BJ (cell line): Measurements from ENCODE around the gene TBCC. TPM values are rescaled to one million over a fixed set of nuclear protein-coding genes. Genes with fewer than 3 reads are reported as not detected.

Experiments used
- CTCF ChIA-PET: fragments of 350-600 bp; formaldehyde crosslinking; extraction: SDS; loops from one replicate; lab custom pipeline; 2021; ENCODE audit warnings: antibody characterized with exemption, inconsistent platforms; lab: Yijun Ruan, JAX
- POLR2A ChIA-PET: fragments of 300-600 bp; sonication (Branson Sonifier 250); formaldehyde crosslinking; extraction: SDS; loops from one replicate; lab custom pipeline; 2021; ENCODE audit warnings: antibody characterized with exemption; lab: Charles Lee
- DNase-seq: peaks from one replicate; pipeline ENCODE4 v3.0.0-alpha.2; 2011; ENCODE audit warnings: low read depth
- H3K27me3 ChIP-seq: 2 replicates; pipeline ENCODE4 v1.6.0; 2011; ENCODE audit warnings: low read length; ENCODE audit not compliant: control insufficient read depth, insufficient read depth
- H3K36me3 ChIP-seq: 2 replicates; pipeline ENCODE4 v1.5.1; 2011; ENCODE audit warnings: low read length; ENCODE audit not compliant: control insufficient read depth, insufficient read depth
- H3K4me3 ChIP-seq: 2 replicates; pipeline ENCODE4 v1.5.1; 2011; ENCODE audit warnings: low read depth, mild to moderate bottlenecking, control low read depth, low read length
- polyA plus RNA-seq: library from polyadenylated mRNA; depleted of rRNA; stranded (reverse); fragments of >200 nt; gene quantifications from 2 replicates; pipeline ENCODE4 v1.2.3, GENCODE V29; 2011
- TF ChIP-seq, protein P1 (sequence below): IDR thresholded peaks from 2 replicates; pipeline ENCODE4 v1.5.1; 2011; ENCODE audit warnings: low read depth, mild to moderate bottlenecking, control low read depth, inconsistent platforms, low read length, moderate library complexity; ENCODE audit not compliant: insufficient read depth

The TBCC gene
- polyA plus RNA-seq, 1 experiment: 23.8 TPM

DNA sequence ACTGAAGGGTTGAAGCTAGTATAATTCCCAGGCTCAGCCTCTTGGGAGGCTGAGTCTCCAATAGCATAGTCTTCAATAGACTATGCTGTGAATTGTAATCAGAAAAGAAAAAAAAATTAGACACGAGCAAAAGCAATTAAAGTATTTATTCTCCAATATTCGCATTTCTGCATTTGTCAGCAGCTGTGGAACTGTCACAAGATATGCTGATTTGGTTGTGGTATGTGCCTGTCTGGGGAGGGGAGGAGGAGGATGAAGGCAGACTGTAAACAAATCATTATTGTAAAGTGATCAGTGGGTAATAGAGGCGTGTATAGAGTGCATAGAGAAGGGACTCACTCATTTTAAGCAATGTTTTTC lies 25.8 kb upstream of the TBCC start:
- TF ChIP-seq, protein P1, sequence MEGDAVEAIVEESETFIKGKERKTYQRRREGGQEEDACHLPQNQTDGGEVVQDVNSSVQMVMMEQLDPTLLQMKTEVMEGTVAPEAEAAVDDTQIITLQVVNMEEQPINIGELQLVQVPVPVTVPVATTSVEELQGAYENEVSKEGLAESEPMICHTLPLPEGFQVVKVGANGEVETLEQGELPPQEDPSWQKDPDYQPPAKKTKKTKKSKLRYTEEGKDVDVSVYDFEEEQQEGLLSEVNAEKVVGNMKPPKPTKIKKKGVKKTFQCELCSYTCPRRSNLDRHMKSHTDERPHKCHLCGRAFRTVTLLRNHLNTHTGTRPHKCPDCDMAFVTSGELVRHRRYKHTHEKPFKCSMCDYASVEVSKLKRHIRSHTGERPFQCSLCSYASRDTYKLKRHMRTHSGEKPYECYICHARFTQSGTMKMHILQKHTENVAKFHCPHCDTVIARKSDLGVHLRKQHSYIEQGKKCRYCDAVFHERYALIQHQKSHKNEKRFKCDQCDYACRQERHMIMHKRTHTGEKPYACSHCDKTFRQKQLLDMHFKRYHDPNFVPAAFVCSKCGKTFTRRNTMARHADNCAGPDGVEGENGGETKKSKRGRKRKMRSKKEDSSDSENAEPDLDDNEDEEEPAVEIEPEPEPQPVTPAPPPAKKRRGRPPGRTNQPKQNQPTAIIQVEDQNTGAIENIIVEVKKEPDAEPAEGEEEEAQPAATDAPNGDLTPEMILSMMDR: no peak

DNA sequence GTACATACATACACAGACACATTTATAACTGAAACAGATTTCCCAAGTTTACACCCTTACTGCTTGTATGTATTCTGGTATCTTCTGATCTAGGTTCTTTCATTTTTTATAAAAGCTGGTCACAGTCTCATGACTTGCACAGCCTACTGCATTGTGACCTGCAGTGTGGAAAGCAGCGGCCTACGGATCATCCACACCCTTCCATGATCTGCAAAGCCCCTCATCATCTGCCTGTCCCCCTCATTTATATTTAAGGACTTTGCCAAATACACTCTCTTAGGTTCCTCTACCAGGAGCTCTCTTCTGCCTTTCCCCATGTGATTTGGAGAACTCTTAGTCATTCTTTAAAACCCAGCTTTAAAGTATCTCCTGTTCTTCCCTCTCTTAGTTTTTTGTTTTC lies 23.9 kb upstream of the TBCC start:
- no peak for DNase-seq
- H3K27me3 ChIP-seq: no peaks in the 10 kb centered on the region
- ChIA-PET CTCF (interaction anchor here (0.6 to 1.3 kb wide), 4 partner anchors 9 to 108 kb away, joined by 4 to 5 read pairs (median 4); no protein-coding TSS in a partner anchor), POLR2A (interaction anchor here (0.6 kb wide), 1 partner anchor 12 kb away, joined by 18 read pairs; no protein-coding TSS in a partner anchor)
- H3K4me3 ChIP-seq: no peak overlapping the region
- TF ChIP-seq, protein P1: no peak
- no peaks in the 10 kb centered on the region for H3K36me3 ChIP-seq

More for the DNA sequence above, 25.8 kb upstream of the TBCC start:
- no peak for DNase-seq
- POLR2A ChIA-PET: no interaction called here
- Histone ChIP-seq H3K27me3 (no peaks in the 10 kb centered on the region), H3K36me3 (no peaks in the 10 kb centered on the region), H3K4me3 (no peak overlapping the region)
- CTCF ChIA-PET: no interaction called here

DNA sequence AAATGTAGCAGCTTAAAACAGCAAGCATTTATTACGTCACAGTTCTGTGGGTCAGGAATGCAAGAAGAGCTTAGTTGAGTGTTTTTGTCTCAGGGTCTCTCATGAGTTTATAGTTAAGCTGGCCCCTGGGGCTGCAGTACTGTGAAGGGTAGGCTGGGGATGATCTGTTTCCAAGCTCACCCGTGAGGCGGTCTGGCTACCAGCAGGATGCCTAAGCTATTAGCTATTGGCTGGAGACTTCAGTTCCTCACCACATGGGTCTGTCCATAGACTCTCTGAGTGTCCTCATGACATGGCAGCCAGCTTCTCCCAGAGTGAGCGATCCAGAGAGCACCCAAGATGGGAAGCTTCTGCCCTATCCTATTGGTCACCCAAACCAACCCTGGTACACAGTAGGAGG lies 23.1 kb upstream of the TBCC start:
- CTCF ChIA-PET: interaction anchor here (1.3 kb wide), 1 partner anchor 8 kb away, joined by 4 read pairs; no protein-coding TSS in a partner anchor
- POLR2A ChIA-PET: no interaction called here
- H3K36me3 ChIP-seq: no peaks in the 10 kb centered on the region
- H3K27me3 ChIP-seq: no peaks in the 10 kb centered on the region
- DNase-seq: no peak
- H3K4me3 ChIP-seq: no peak overlapping the region
- TF ChIP-seq, protein P1: no peak

DNA sequence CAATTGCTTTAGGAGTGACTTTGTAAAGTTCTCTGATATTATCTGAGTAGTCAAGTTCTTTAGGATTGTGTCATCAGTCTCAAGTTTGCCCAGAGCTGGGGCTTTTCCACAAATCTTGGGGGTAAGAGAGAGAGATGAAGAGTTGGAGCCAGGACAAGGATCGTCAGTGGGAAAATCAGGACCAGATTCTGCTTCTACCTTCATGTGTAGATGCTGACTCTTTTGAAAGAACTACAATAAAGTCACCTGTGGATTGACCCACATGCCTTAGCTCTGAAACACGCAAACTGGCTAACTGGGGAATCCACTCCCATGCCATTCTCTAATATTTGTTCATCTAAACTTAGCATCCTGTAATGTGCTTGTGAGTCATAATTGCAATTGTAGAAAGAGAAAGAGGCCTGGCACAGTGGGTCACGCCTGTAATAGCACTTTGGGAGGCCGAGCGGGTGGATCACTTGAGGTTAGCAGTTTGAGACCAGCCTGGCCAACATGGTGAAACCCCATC lies 20.3 kb upstream of the TBCC start:
- Histone ChIP-seq H3K36me3 (no peaks in the 10 kb centered on the region), H3K27me3 (no peaks in the 10 kb centered on the region), H3K4me3 (no peak overlapping the region)
- peak; percentile 41 for DNase-seq
- ChIA-PET CTCF (interaction anchor here (1.5 kb wide), 1 partner anchor 9 kb away, joined by 5 read pairs; no protein-coding TSS in a partner anchor), POLR2A (interaction anchor here (0.5 kb wide), 1 partner anchor 35 kb away, joined by 22 read pairs; no protein-coding TSS in a partner anchor)
- TF ChIP-seq, protein P1: no peak

DNA sequence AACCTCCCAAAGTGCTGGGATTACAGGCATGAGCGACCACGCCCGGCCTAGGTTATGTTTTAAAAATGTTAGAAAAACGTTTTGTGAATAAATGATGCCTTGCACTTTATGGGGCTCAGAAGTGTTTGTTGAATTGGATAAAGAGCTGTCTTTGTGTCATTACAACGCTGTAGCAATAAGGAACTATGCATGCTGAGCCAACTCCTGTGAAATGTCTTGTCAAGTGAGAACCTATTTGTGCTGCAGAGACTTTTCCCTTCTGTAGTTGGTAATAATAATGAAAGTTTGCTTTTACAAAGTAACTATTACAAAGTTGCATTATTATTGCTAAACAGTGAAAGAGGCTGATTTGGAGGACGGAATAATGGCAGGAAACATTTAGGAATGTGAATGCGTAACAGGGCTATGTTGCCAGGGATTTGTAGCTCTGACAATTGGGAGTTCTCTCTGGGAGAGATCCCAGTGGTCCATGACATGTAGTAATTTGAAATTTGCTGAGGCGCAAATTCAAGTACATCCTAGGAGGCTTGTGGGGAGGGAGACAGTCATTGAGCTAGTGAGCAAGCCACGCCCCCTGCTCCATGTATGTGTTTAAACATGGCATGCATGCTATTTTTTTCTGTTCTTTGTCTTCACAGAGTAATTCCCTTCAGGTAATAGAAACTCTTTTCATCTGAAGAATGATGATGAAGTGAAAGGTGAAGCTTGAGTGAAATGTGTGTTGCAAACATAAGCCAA lies 19.2 kb upstream of the TBCC start:
- TF ChIP-seq, protein P1: no peak
- POLR2A ChIA-PET: no interaction called here
- H3K36me3 ChIP-seq: no peaks in the 10 kb centered on the region
- CTCF ChIA-PET: interaction anchor here (0.6 to 1.5 kb wide), 2 partner anchors 10 to 410 kb away, joined by 3 to 5 read pairs; no protein-coding TSS in a partner anchor
- no peak for DNase-seq
- H3K27me3 ChIP-seq: no peaks in the 10 kb centered on the region
- H3K4me3 ChIP-seq: no peak overlapping the region
